Fibroblast of lung (primary cell): ENCODE data around the gene NRXN2.

ENCODE experiments used
- CTCF ChIP-seq, 2 donors: IDR thresholded peaks in 1 of 2; conservative IDR thresholded peaks in 1 of 2; 1 replicate in 1 of 2; 2 replicates in 1 of 2; pipeline ENCODE4 v1.5.1; 2011 to 2012; ENCODE audit warnings: low read length in 2 of 2, control low read depth in 1 of 2, inconsistent platforms in 1 of 2, low read depth in 1 of 2, mild to moderate bottlenecking in 1 of 2
- EZH2 ChIP-seq: IDR thresholded peaks from 2 replicates; pipeline ENCODE4 v1.5.1; 2012; ENCODE audit warnings: low read length, control low read depth, mild to moderate bottlenecking; ENCODE audit errors: missing control alignments

- TF ChIP-seq CTCF (conservative IDR thresholded peaks at IDR 0.05 in 1 of 2, IDR thresholded peaks at IDR 0.05 in 1 of 2; ENCODE audit: low read depth in 1 of 2, low read length in 2 of 2) (no peak), EZH2 (peak; percentile 96)
Measured at GRCh38 chr11:64641596-64642417, 81.2 kb downstream of the NRXN2 start.
